Kidney epithelial cell (primary cell): ENCODE data around the gene SYNE2. TPM values are rescaled to one million over a fixed set of nuclear protein-coding genes. Genes with fewer than 3 reads are reported as not detected.

Source experiments
- DNase-seq: peaks from one replicate; pipeline ENCODE4 v3.0.0-alpha.2; 2010; ENCODE audit warnings: low read depth
- H3K27me3 ChIP-seq: 2 replicates; pipeline ENCODE4 v1.6.0; 2011; ENCODE audit warnings: low read length; ENCODE audit not compliant: control insufficient read depth, insufficient read depth
- H3K36me3 ChIP-seq: 2 replicates; pipeline ENCODE4 v1.5.1; 2011; ENCODE audit warnings: low read length; ENCODE audit not compliant: control insufficient read depth, insufficient read depth
- H3K4me3 ChIP-seq: 2 replicates; pipeline ENCODE4 v1.5.1; 2011; ENCODE audit warnings: low read depth, mild to moderate bottlenecking, control low read depth, low read length
- total RNA-seq: library from RNA; depleted of rRNA; stranded (reverse); fragments of >200 nt; gene quantifications from 2 replicates; pipeline ENCODE4 v1.2.3, GENCODE V29; 2015
- TF ChIP-seq, protein P1 (sequence below): IDR thresholded peaks from 2 replicates; pipeline ENCODE4 v1.5.1; 2011; ENCODE audit warnings: mild to moderate bottlenecking, moderate library complexity, low read length, control low read depth, inconsistent platforms; ENCODE audit not compliant: insufficient read depth, poor library complexity, severe bottlenecking

The SYNE2 gene
- total RNA-seq, 1 donor from 2014 or later = 35.7 TPM

DNA sequence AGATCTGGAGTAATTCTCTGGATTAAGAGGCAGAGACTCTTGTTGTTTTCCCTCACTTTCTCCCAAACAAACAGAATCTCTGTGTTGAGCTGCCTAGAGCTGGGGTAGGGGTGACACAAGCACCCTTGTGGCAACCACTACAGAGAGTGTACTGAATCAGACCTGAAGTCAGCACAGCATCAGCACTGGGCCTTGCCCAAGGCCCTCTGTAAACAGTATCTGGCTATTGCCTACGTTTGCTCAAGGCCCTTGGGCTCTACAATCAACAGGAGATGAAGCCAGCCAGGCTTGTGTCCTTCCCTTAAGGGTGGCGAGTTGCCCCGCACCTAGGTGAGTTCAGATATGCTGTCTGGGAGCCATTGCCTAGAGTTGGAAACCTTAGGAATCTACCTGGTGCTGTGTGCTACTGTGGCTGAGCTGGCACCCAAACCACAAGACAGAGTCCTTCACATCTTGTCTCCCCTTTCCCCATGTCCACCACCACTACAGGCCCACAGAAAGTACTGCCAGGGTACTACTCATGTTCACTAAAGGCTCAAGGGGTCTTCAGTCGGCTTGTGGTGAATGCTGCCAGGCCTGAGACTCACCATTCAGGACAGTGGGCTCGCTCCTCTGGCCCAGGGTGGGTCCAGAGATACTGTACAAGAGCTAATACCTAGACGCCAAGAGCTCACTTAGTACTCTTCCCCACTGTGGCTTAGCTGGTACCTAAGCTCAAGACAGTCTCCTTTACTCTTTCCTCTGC, 206.8 kb downstream of the SYNE2 start:
- DNase-seq = no peak
- TF ChIP-seq, protein P1, sequence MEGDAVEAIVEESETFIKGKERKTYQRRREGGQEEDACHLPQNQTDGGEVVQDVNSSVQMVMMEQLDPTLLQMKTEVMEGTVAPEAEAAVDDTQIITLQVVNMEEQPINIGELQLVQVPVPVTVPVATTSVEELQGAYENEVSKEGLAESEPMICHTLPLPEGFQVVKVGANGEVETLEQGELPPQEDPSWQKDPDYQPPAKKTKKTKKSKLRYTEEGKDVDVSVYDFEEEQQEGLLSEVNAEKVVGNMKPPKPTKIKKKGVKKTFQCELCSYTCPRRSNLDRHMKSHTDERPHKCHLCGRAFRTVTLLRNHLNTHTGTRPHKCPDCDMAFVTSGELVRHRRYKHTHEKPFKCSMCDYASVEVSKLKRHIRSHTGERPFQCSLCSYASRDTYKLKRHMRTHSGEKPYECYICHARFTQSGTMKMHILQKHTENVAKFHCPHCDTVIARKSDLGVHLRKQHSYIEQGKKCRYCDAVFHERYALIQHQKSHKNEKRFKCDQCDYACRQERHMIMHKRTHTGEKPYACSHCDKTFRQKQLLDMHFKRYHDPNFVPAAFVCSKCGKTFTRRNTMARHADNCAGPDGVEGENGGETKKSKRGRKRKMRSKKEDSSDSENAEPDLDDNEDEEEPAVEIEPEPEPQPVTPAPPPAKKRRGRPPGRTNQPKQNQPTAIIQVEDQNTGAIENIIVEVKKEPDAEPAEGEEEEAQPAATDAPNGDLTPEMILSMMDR = no peak
- Histone ChIP-seq H3K36me3 (peaks cover 1% of the 10 kb centered on the region), H3K27me3 (no peaks in the 10 kb centered on the region), H3K4me3 (no peak overlapping the region)

DNA sequence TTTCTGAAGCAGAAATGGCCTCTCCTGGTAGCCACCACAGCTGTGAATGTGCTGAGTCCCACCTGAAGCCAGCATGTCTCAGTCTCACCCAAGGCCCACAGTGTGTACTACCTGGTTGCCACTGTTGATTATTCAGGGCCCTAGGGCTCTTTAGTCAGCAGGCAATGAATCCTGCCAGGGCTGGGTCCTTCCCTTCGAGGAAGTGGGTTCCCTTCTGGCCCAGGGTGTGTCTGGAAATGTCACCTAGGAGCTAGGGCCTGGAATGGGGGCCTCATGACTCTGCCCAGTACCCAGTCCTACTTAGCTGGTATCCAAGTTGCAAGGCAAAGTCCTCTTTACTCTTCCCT, 207.4 kb downstream of the SYNE2 start:
- Histone ChIP-seq H3K27me3 (no peaks in the 10 kb centered on the region), H3K36me3 (peaks cover 1% of the 10 kb centered on the region), H3K4me3 (no peak overlapping the region)
- no peak for DNase-seq
- TF ChIP-seq, protein P1 = no peak

- H3K36me3 ChIP-seq = peaks cover 1% of the 10 kb centered on the region
- DNase-seq = no peak
- TF ChIP-seq, protein P1 = peak; percentile 39
- H3K27me3 ChIP-seq = no peaks in the 10 kb centered on the region
- H3K4me3 ChIP-seq = no peak overlapping the region
Measured at GRCh38 chr14:64060648-64061096, 207.9 kb downstream of the SYNE2 start.

GRCh38 chr14:64061115-64061514, 208.3 kb downstream of the SYNE2 start:
- DNase-seq = no peak
- Histone ChIP-seq H3K4me3 (no peak overlapping the region), H3K27me3 (no peaks in the 10 kb centered on the region), H3K36me3 (peaks cover 1% of the 10 kb centered on the region)
- TF ChIP-seq, protein P1 = no peak

DNA sequence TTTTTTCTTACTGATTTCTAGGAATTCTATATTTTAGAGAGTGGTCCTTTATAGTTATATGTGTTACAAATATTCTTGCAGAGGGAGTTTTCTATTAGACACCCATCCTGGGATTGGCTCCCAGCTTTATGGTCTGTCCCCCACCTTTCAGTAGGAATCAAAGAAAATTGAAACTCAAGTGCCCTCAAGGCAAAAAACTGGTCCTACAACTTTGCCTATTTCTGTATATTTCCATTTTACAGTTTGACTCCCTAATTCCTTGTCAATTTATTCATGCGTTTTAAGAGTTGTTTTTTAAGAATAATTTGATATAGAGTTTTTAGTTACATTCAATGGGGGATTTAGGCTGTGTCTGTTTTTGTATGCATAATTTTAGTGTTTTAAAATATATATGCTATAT, 208.9 kb downstream of the SYNE2 start:
- TF ChIP-seq, protein P1 = no peak
- Histone ChIP-seq H3K4me3 (no peak overlapping the region), H3K36me3 (peaks cover 1% of the 10 kb centered on the region), H3K27me3 (no peaks in the 10 kb centered on the region)
- no peak for DNase-seq
